ENCODE results near the gene SPPL2A.
A peak's percentile ranks its signal among the peaks of the same experiment; 100 is the strongest.
"Not testable (repeated sequence)": the region's sequence is repeated elsewhere in the genome, so short reads cannot be mapped to it uniquely, and the experiment has no call there.

The SPPL2A gene

GRCh38 chr15:50767332-50767861 lies 1.9 kb upstream of the SPPL2A start:
- no peak for DNase-seq

- peak; percentile 34 for DNase-seq
Measured at GRCh38 chr15:50764461-50765194, 878 bp downstream of the SPPL2A start.

GRCh38 chr15:50758712-50759205 lies 6.7 kb downstream of the SPPL2A start:
- no peak for DNase-seq

DNA sequence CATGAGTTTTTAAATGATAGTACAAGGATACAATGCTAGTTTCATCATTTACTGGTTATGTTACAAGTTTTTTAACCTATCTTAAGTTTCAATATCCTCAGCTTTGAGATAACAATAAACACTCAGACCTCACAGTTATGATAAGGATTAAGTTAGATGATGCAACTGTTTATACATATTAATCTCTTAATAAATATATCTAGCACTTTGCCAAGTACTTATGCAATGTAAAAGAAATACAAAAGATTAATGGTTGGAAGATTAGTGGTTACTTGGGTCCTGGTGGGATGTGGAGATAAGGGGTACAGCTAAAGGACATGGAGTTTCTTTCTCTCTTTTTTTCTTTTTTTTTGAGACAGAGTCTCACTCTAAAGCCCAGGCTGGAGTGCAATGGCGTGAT lies 12.0 kb downstream of the SPPL2A start:
- DNase-seq: no peak

GRCh38 chr15:50751394-50751793 lies 14.1 kb downstream of the SPPL2A start:
- DNase-seq: no peak

DNA sequence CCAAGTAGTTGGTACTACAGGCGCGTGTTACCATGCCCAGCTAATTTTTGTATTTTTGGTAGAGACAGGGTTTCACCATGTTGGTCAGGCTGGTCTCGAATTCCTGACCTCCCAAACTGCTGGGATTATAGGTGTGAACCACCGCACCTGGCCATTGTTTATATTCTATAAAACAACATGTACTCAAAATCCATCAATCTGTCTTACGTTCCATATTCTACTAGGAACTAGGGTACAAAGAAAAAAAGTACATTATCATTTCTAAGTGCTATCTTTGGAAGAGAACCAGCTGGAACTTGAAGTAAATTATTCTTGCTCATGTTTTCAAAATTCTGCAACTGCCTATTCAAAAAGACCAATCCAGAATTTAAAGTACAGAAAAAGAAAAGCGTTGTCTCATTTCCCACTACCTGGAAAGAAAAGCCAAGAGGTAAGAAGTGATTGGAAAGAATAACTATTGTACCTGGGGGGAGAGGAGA lies 15.2 kb downstream of the SPPL2A start:
- no peak for DNase-seq

- no peak for DNase-seq
Measured at GRCh38 chr15:50747523-50747922, 18.0 kb downstream of the SPPL2A start.

DNA sequence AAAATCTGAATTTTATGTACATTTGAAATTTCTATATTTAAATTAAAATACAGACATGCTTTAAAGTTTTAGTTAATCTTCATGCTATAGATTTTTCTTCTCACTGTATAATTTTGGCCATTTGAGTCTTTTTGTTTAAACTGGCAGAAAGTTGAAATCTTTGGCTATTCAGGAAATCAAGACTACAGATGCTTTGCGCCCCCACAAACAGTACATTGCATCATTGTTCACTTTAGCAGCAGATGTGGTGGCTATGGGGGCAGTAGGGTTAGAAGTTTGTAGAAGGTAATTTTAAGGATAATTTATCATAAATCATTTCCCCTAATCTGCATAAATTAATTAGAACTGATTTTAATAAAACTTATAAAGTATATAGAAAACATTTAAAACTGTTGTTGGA lies 20.9 kb downstream of the SPPL2A start:
- DNase-seq: no peak

DNA sequence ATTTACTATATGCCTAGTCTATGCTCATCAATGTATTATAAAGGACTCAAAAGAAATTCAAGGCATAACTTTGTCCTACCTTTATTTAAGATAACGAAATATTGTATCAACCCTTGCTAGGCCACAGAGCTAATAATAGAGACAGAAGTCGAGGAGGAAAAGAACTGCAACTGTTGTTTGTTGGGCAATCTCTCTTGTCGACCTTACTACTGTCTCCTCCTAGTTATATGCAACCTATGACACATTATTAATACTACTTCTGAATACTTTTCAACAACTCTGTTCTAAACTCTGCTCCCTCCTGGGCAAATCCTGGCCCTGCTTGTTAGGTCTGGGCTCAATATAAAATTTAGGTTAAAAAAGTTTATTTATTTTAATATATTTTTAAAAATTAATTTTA lies 24.6 kb downstream of the SPPL2A start:
- no peak for DNase-seq

- DNase-seq: no peak
Measured at GRCh38 chr15:50736823-50737222, 28.7 kb downstream of the SPPL2A start.

- DNase-seq: no peak
Measured at GRCh38 chr15:50735156-50735555, 30.4 kb downstream of the SPPL2A start.

GRCh38 chr15:50726315-50726714 lies 39.2 kb downstream of the SPPL2A start:
- DNase-seq: no peak

GRCh38 chr15:50718700-50719125 lies 46.8 kb downstream of the SPPL2A start:
- no peak for DNase-seq

GRCh38 chr15:50712018-50712417 lies 53.5 kb downstream of the SPPL2A start:
- no peak for DNase-seq

- no peak for DNase-seq
Measured at GRCh38 chr15:50710585-50710984, 54.9 kb downstream of the SPPL2A start.

DNA sequence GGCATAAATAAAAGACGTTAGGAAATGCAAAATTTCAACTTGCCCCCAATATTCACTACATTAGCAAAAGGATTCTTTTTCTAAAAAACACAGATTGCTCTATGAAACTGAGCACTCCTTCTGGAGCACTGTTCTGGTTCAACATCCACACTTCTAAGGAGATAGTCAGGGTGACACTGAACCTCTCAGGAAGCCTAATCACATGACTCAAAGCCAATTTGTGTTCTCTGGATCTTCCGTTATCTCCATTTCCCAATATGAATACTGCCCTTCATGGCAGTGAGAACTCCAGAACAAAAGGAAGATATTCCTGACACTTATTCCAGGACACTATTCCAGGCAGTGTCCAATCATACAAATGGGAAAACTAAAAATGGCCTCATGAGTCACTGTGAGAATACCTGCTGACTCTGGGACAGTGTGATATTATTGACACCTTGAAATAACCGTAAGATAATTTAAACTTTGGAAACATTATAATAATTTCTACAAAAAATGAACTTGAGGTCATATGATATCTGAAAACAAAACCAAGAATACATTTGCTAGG lies 57.6 kb downstream of the SPPL2A start:
- no peak for DNase-seq

GRCh38 chr15:50702762-50703334 lies 62.7 kb downstream of the SPPL2A start:
- DNase-seq: no peak

DNA sequence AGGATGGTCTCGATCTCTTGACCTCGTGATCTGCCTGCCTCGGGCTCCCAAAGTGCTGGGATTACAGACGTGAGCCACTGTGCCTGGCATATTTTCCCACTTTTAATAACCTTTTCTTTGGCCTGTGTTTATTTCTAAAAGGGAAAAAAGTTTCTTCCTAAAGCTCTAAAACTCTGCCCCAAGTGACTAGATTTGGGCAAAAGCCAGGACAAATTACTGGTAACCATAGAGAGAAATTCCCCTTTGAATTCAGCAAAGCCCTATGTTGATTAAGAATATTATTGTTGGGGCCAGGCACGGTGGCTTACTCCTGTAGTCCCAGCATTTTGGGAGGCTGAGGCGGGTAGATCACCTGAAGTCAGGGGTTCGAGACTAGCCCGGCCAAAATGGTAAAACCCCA lies 67.4 kb downstream of the SPPL2A start:
- DNase-seq: no peak

DNA sequence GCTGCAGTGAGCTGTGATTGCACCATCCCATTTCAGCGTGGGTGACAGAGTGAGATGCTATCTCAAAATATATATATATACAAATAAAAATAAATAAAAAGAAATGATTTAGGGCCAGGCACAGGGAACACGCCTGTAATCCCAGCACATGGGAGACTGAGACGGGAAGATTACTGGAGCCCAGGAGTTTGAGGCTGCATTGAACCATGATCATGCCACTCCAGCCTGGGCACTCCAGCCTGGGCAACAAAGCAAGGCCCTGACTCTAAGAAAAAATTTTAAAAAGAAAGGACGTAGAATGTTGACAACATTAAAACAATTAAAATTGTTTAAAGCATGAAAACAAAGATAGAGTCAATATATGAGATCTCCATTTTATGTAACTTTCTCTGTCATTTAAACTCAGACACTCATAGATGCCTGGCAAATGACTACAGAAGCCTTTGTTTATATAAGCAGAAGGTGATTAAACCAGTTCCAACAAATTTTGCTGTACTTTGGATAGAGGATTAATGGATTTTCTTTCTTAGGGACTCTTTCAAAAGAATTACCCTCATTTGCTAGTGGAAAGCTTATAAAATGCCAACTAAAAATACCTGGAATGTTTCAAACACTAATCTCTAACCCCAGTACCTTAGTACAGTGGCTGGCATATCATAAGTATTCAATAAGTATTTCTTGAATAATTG lies 68.3 kb downstream of the SPPL2A start:
- DNase-seq: no peak

DNA sequence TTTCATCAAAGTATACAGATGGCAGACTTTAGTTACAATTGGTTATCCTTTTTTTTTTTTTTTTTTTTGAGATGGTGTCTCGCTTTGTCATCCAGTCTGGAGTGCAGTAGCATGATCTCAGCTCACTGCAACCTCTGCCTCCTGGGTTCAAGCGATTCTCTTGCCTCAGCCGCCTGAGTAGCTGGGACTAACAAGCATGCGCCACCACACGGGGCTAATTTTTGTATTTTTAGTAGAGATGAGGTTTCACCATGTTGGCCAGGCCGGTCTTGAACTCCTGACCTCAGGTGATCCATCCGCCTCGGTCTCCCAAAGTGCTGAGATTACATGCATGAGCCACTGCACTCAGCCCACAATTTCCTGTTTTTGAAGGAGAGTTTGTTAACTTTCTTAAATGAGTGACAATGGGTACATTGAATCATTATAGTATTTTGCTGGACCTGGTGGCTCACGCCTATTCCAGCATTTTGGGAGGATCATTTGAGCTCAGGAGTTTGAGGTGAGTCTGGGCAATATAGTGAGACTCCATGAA lies 70.8 kb downstream of the SPPL2A start:
- DNase-seq: not testable (repeated sequence)

DNA sequence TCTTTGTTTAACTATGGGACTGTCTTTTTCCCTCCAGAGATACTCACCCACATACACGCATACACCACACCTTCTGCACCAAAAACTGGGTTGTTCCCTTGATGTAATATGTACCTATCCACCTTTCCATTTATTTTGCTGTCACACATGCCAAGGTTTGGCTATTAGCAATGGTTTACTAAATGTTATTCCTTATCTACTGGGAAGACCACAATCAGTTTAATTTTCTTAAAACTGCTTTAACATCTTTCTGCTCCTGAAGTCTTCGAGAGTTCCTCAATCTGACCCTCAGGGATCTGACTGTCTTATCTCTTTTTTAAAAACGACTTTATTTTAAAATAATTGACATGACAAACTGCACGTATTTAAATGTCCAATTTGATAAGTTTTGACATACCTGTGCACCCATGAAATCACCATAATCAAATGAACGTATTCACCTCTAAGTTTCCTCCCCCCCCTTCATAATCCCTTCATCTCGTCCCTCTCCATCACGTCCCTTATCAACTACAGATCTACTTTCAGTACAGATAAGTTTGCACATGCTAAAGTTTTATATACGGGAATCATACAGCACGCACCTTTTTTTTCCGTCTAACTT lies 78.1 kb downstream of the SPPL2A start:
- DNase-seq: no peak

DNA sequence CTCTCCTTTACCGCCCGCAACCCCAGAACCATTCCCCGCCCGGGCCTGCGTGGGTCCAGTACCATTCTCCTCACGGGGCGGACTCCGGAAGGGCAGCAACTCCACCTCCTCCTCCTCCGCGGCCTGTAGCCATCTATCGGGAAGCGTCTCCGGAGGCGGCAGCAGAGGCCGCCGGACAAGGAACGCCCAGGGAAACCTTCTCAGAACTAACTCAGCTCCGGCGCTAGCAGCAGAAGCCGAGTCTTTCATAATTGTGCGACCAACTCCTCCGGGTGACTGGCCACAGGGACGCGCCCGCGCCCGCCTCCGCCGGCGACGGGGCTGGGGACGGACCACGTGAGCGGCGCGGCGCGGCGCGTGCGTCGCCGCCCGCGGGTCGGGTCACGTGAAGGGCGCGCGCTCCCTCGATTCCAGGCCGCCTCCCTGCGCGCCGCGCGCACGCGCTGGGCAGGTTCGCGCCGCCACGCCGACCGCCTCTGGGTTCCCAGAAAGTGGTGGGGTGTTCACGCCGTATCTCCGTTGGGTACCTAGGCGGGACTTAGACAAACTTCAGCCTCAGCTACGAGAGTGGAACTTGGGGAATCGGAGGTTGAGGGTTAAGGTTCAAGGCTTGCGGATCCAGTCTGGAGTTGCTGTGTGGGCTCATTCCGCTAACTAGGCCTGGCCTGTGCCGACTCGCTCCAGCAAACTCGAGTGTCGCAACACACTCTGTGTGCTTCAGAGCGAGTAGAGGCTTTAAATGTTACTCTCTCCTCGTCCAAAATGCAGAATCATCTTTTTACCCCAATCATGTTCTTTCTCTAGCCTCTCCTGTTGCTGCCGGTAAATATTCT lies 78.8 kb downstream of the SPPL2A start, which contains the start of gene TRPM7:
Gene TRPM7 (minus strand): TSS at position 329 of the 833 bp plus-strand sequence. CDS start 264 bp downstream, at position 65.
- DNase-seq: peak; percentile 82

All from midbrain (tissue), 1 donor.